Natural killer cell treated with Interleukin-12 subunit alpha and Interleukin-12 subunit beta and Interleukin-15 and Interleukin-18, amount 100 ng/mL, for 72 hours (primary cell): Measurements from ENCODE around the gene COL4A2. TPM values are rescaled to one million over a fixed set of nuclear protein-coding genes. Genes with fewer than 3 reads are reported as not detected.

Source experiments
- ATAC-seq, 2 donors: fragments of 150-1000 bp; cut with Tn5 transposase in 1 of 2; sonication (Bioruptor Pico), chemical (Tn5 transposase) in 1 of 2; 2 replicates each; pipeline ENCODE4 v1.10.0; 2021
- DNase-seq: peaks from one replicate; pipeline ENCODE4 v3.0.0; 2022; ENCODE audit warnings: low spot score
- H3K27ac Mint-ChIP-seq, 2 donors: 1 replicate in 1 of 2; 2 replicates in 1 of 2; pipeline ENCODE4 v1.8.0; 2022; ENCODE audit warnings: mixed read lengths in 2 of 2, mild to moderate bottlenecking in 1 of 2, moderate library complexity in 1 of 2
- H3K27me3 Mint-ChIP-seq, 2 donors: 1 replicate in 1 of 2; 2 replicates in 1 of 2; pipeline ENCODE4 v1.8.0; 2022; ENCODE audit warnings: mixed read lengths in 2 of 2
- H3K36me3 Mint-ChIP-seq: one replicate; pipeline ENCODE4 v1.8.0; 2022; ENCODE audit warnings: mixed read lengths
- H3K4me1 Mint-ChIP-seq, 2 donors: 1 replicate in 1 of 2; 2 replicates in 1 of 2; pipeline ENCODE4 v1.8.0; 2022; ENCODE audit warnings: low read depth in 2 of 2, mixed read lengths in 2 of 2, mild to moderate bottlenecking in 1 of 2
- H3K4me3 Mint-ChIP-seq: one replicate; pipeline ENCODE4 v1.8.0; 2022; ENCODE audit warnings: mixed read lengths
- H3K9me3 Mint-ChIP-seq: 2 replicates; pipeline ENCODE4 v1.8.0; 2022; ENCODE audit warnings: mixed read lengths
- total RNA-seq, 2 donors: library from RNA; stranded (reverse); gene quantifications; one replicate each; pipeline ENCODE4 v1.2.3, GENCODE V29; 2022

Gene COL4A2
- total RNA-seq, 2 donors from 2014 or later, result not detected

DNA sequence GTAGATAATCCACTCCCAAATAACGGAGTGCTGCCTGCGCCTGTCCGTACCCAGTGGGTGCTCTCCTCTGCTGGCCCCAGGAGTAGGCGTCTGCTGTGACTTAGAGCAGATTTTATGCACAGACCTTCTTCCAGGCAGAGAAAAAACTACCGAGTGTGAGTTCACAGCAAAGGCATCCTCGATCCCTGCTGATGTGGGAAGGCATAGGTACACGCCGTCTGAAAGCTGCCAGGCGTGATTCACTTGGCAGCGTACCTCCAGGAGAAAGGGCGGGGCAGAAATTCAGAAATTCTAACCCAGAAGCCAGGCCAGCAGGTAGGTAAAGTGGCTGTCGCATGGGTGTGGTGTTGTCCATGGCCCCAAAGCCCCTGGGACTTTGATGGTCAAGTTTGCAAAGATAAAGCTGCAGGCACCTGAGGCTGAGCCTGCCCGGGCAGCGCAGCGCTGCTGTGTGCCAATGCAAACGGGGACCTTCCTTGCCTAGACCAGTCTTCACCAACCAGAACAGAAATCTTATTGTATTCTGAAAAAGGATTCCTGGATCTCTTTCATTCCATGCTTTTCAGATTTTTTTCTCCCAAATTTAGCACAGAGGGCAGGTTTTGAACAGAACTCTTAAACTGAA, 36.3 kb downstream of the COL4A2 start:
- no peaks in the 10 kb centered on the region for H3K9me3 Mint-ChIP-seq
- no peak for ATAC-seq
- H3K4me3 Mint-ChIP-seq, result no peak overlapping the region
- peaks cover 14 to 33% of the 10 kb centered on the region in 2 donors for H3K27me3 Mint-ChIP-seq
- no peaks in the 10 kb centered on the region for H3K36me3 Mint-ChIP-seq
- peaks cover 17 to 18% of the 10 kb centered on the region in 2 donors for H3K4me1 Mint-ChIP-seq
- no peak overlapping the region for H3K27ac Mint-ChIP-seq
- DNase-seq, result no peak

DNA sequence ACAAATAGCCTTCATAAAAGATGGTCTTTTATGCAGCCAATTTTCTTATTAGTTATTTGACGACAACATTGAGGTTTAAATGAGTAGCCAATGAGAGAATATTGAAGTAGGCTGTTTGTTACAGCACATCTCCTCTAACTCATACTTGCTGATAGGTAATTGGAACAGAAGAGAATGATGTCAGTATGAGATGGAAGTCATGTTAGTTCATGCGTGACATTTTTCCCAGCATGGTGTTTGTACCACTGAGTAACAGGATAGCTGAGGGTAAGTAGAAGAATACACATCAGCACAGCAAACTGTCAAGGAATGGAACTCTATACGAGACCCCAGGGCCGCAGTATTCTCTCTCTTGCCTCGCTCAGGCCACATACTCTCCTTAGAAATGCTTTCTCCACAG, 37.2 kb downstream of the COL4A2 start:
- DNase-seq (no peak), ATAC-seq (no peak)
- Mint-ChIP-seq H3K4me1 (peaks cover 17 to 18% of the 10 kb centered on the region in 2 donors), H3K36me3 (no peaks in the 10 kb centered on the region), H3K4me3 (no peak overlapping the region), H3K9me3 (no peaks in the 10 kb centered on the region), H3K27ac (no peak overlapping the region), H3K27me3 (peaks cover 8 to 24% of the 10 kb centered on the region in 2 donors)

DNA sequence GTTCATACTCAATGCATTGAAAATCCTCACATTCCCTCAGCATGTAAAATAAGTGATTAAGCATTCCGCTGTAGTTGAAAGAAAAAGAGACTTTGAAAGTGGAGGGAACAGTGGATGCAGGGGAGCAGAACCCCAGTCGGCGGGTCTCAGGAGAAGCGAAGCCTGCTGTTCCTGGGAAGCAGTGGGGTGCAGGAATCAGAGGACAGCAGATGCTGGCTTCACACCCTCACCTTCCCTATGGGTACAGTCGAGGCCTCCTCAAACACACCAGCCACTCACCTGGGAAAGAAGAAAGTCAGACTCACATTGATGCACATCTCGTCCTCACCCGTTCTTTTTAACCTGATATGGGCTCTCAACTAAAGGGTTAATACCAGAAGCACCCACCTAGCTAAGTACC, 38.2 kb downstream of the COL4A2 start:
- no peak for DNase-seq
- H3K36me3 Mint-ChIP-seq, result no peaks in the 10 kb centered on the region
- no peaks in the 10 kb centered on the region for H3K9me3 Mint-ChIP-seq
- peaks cover 6 to 19% of the 10 kb centered on the region in 2 donors for H3K27me3 Mint-ChIP-seq
- H3K27ac Mint-ChIP-seq, result no peak overlapping the region
- H3K4me1 Mint-ChIP-seq, result peaks cover 14 to 16% of the 10 kb centered on the region in 2 donors
- H3K4me3 Mint-ChIP-seq, result no peak overlapping the region
- ATAC-seq, result no peak

DNA sequence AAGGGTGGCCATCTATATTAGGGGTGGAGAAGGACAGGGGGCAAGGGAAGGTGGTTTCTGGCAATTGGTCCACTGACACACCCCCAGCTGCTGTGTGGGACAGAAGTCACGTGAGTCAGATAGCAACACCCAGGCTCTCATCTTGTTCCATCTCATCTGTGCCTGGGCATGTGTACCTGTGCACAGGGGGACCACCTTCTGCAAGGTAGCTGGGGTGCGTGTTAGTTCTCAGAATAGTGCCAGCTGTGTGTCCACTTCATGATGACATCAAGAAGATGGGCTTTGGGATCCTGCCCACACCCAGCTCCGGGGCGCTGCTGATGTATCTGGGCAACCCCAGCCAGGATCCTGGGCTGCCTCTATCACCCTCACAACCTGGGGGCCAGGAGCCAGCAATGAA, 38.6 kb downstream of the COL4A2 start:
- Mint-ChIP-seq H3K27ac (no peak overlapping the region), H3K9me3 (no peaks in the 10 kb centered on the region), H3K27me3 (peaks cover 5 to 18% of the 10 kb centered on the region in 2 donors), H3K4me3 (no peak overlapping the region), H3K36me3 (no peaks in the 10 kb centered on the region), H3K4me1 (peaks cover 10 to 12% of the 10 kb centered on the region in 2 donors)
- ATAC-seq (no peak), DNase-seq (no peak)

DNA sequence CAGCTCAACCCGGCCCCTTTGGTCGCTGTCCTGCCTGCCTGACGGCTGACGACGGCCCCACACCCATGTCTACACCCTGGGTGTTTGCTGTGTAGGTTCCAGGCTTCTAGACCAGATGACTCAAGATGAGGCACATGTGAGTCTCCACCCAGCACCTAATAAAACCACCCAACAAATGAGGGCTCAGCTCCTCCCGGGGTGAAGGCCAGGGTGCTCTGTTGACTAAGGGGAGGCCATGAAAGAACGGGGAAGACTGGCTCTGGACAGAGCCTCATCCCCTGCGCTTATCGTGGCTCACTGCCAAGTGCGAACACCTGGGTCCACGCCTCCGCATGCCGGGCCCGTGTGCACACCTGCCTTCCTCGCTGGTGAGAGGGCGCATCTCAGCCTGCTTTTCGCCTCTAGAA, 39.6 kb downstream of the COL4A2 start:
- no peaks in the 10 kb centered on the region for H3K9me3 Mint-ChIP-seq
- peaks cover under 1 to 2% of the 10 kb centered on the region in 2 donors for H3K4me1 Mint-ChIP-seq
- ATAC-seq, result no peak
- H3K27ac Mint-ChIP-seq, result no peak overlapping the region
- DNase-seq, result no peak
- H3K27me3 Mint-ChIP-seq, result peaks cover 6 to 20% of the 10 kb centered on the region in 2 donors
- no peaks in the 10 kb centered on the region for H3K36me3 Mint-ChIP-seq
- H3K4me3 Mint-ChIP-seq, result no peak overlapping the region

DNA sequence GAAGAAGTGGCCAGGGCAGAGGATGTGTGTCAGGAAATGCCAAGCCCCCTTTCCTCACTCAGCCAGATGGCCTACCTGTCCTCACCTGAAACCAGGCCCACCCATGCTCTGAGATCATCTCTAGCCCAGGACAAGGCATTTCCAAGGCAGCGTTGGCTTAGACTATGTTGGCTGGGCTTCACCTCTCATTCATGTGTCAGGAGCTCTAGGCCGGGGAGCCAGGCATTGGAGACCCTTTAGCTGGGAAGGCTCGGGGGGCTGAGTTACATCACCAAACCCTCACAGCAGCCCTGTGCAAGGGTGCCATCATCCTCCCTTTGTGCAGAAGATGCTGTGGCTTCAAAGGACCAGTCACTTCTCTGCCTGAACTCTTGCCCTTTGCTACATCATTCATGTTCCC, 40.0 kb downstream of the COL4A2 start:
- Mint-ChIP-seq H3K27ac (no peak overlapping the region), H3K4me3 (no peak overlapping the region), H3K27me3 (peaks cover 4 to 24% of the 10 kb centered on the region in 2 donors), H3K9me3 (no peaks in the 10 kb centered on the region), H3K36me3 (no peaks in the 10 kb centered on the region), H3K4me1 (no peaks in the 10 kb centered on the region)
- ATAC-seq (no peak), DNase-seq (no peak)

DNA sequence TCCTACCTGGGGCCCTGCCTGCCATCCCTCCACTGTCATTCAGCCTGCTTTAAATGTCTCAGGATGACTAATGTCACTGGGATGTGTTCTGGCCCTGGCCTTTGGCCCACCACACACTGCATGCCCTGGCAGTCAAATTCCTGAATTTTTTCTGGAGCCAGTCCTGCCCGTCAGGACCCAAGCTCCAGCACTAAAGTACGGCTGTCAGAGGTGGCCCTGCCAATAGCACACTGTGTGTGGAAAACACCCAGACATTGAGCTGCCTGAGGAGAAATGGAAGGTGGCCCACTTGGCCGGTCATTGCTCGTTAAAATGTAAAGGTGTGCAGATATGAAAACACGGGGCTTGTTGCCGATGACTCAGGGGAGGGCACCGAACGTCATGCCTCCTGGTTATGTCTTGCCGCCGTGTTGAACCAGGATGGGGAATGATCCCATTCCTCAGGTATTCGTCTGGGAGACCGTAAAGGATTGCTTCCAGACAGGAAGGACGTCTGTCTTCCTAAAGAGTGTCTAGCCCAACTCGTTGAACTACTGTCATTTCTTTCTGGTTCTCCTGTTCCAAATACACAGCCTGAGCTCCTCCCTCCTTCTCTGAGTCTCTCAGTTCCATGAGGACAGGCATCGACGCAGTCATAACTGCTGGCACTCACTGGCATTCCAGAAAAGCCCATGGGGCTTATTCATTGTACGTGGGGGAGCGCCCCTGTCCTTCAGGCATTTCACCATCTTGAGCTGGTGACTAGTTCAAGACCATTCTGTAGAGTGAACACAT, 40.6 kb downstream of the COL4A2 start:
- no peaks in the 10 kb centered on the region for H3K36me3 Mint-ChIP-seq
- no peak overlapping the region for H3K27ac Mint-ChIP-seq
- peaks cover 4 to 27% of the 10 kb centered on the region in 2 donors for H3K27me3 Mint-ChIP-seq
- ATAC-seq, result no peak
- H3K4me1 Mint-ChIP-seq, result no peaks in the 10 kb centered on the region
- H3K9me3 Mint-ChIP-seq, result no peaks in the 10 kb centered on the region
- no peak overlapping the region for H3K4me3 Mint-ChIP-seq
- DNase-seq, result no peak

DNA sequence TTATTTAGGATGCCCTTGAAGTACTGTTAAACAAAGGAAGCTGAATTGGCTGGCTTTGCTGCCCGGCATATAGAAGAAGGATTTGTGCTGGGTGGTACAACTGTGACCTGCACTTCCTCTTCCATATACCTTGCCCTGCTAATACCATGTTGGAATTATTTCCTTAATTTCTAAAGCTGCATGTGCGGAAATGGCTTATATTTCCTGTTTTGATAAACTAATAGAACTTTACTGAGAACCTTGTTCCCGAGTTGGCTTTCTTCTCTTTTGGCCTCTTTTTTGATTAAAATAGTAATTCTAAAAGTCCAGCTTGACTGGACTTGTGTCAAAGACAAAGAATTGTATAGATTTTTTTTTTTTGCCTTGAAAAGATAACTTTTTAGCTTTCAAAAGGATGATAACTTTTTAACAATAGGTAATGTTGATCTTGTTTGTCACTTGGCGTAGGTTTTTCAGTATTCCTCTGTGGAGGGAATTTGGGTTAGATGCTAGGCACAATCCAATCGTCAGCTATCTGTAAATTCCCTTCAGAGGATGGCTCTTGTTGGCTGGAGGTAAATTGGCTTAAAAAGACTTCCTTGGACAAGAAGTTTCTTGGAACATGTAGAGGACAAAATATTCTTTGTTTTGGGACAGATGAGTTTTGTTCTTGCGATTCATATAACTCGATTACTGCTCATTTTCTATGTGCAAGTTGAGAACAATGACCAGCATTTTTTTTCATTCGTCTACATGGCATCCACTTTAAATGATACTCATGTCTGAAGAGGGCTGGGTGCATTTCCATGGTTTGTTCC, 41.4 kb downstream of the COL4A2 start:
- DNase-seq (no peak), ATAC-seq (no peak)
- no peak overlapping the region for H3K4me3 Mint-ChIP-seq
- no peaks in the 10 kb centered on the region for H3K4me1 Mint-ChIP-seq
- no peaks in the 10 kb centered on the region for H3K9me3 Mint-ChIP-seq
- peaks cover 4 to 27% of the 10 kb centered on the region in 2 donors for H3K27me3 Mint-ChIP-seq
- no peak overlapping the region for H3K27ac Mint-ChIP-seq
- no peaks in the 10 kb centered on the region for H3K36me3 Mint-ChIP-seq

DNA sequence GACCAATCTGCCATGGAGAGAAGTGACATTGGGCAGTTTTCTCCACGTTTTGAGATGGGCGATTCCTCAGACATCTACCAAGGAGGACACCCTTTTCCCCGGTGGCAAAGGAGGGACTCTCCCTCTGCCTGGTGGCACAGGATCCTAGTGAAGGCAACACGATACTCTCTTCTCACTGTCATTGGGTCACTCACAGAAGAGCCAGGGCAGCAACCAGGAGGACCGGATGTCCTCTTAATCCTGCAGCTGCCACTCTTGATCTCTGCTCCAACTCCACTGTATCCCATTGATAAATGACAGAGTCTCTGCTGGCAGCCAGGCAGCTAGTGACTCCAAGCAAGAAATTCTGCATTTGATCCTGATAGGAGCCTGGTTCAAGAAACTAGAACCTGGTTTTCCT, 42.2 kb downstream of the COL4A2 start:
- no peak overlapping the region for H3K27ac Mint-ChIP-seq
- H3K4me1 Mint-ChIP-seq, result no peaks in the 10 kb centered on the region
- DNase-seq (no peak), ATAC-seq (no peak)
- H3K4me3 Mint-ChIP-seq, result no peak overlapping the region
- H3K27me3 Mint-ChIP-seq, result peaks cover 4 to 27% of the 10 kb centered on the region in 2 donors
- no peaks in the 10 kb centered on the region for H3K9me3 Mint-ChIP-seq
- no peaks in the 10 kb centered on the region for H3K36me3 Mint-ChIP-seq

DNA sequence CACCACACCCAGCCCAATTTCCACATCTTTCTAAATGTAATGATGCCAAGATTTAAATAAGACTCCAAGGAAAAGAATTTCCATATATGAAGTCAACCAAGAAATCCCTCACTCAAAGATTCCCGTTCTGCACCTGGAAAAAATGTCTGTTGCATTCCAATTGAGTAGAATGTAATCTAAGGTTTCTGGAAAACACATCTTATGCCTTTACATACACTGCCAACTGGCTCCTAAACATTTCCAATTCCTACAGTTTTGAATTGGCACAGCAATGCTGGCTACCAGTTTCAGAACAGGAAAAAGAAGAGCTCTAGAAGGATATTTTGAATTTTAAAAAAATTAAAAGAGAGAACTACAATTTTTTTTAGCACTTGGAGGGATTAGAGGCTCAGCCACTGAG, 43.0 kb downstream of the COL4A2 start:
- Mint-ChIP-seq H3K36me3 (no peaks in the 10 kb centered on the region), H3K27ac (no peak overlapping the region), H3K4me1 (no peaks in the 10 kb centered on the region), H3K9me3 (no peaks in the 10 kb centered on the region), H3K4me3 (no peak overlapping the region), H3K27me3 (peaks cover 4 to 21% of the 10 kb centered on the region in 2 donors)
- ATAC-seq (no peak), DNase-seq (no peak)

DNA sequence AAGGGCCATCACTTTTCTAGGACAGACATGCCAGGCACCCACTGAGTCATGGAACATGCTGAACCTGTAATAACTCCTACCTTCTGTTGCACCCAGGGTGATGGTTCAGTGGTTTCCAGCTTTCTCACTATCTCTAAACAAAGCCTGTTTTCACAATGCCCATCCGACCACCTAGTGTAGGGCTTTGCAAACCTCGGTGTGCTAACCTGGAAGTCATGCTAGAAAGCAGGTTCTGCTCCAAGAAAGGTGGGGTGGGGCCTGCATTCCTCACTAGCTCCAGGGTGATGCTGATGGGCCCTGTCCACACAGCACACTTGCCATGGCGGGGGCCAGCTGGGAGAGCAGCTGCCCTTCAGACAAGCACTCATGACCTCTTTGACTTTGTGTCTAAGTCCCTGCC, 43.4 kb downstream of the COL4A2 start:
- Mint-ChIP-seq H3K4me3 (no peak overlapping the region), H3K36me3 (no peaks in the 10 kb centered on the region), H3K9me3 (no peaks in the 10 kb centered on the region), H3K4me1 (no peaks in the 10 kb centered on the region), H3K27ac (no peak overlapping the region), H3K27me3 (peaks cover 4 to 20% of the 10 kb centered on the region in 2 donors)
- ATAC-seq, result no peak
- DNase-seq, result no peak

DNA sequence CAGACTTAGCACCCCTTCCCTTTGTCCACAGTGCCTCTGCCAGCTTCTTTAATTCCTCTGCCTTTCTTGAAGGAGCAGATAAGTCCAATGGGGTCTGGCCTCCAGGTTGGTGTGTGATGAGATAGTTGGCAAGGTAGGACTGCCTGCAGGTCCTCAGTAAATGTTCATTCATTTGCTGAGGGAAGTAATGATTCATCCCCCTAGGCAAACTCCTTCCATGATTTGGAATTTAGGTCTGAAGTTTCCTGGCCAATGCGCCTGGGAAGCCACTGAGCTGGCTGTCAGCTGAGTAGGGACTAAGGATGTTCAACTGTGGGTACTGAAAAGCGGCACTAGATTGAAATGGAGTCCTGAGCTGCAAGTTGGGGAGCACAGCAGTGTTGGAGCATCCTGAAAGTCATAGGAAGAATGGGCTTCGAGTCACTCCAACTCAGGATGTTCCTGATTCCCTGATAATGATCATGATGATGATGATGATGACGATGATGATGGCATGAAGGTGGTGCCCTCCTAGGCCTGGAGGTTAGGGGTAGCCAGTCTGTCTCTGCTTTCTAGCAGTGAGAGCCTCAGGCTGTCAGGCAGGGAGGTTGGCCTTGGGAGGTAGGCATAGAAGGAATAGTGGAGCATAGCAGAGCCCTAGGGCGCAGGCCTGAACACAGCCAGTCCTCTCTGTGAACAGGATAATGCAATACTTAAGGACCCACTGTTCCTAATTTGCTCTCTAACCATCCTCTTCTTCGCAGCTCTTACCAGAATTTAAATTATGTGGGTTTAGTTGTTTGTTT, 44.7 kb downstream of the COL4A2 start:
- H3K4me3 Mint-ChIP-seq, result no peak overlapping the region
- no peaks in the 10 kb centered on the region for H3K36me3 Mint-ChIP-seq
- H3K4me1 Mint-ChIP-seq, result no peaks in the 10 kb centered on the region
- no peaks in the 10 kb centered on the region for H3K9me3 Mint-ChIP-seq
- H3K27ac Mint-ChIP-seq, result no peak overlapping the region
- DNase-seq, result no peak
- peak in 1 of 2 donors; percentile 40 for ATAC-seq
- peaks cover 4 to 20% of the 10 kb centered on the region in 2 donors for H3K27me3 Mint-ChIP-seq

DNA sequence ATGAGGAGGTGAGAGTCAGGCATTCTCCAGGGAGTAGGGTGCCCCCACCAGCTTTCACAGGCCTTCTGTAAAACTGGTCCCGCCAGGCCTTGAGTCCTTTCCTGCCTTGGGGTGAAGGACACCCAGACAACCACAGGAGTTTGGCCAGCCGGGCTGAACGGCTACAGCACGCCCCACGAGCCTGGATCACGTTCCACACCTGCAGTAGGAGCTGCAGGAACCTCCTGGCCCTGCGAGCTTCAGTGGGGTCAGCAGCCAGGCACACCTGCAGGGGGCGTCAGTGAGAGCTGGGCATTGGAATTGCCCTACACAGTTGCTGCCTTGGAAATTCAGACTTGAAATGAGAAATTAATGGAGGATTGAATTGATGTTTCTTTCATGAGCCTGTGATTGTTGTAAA, 45.7 kb downstream of the COL4A2 start:
- H3K4me1 Mint-ChIP-seq, result no peaks in the 10 kb centered on the region
- no peak for ATAC-seq
- no peaks in the 10 kb centered on the region for H3K36me3 Mint-ChIP-seq
- no peaks in the 10 kb centered on the region for H3K9me3 Mint-ChIP-seq
- H3K27ac Mint-ChIP-seq, result no peak overlapping the region
- no peak for DNase-seq
- no peak overlapping the region for H3K4me3 Mint-ChIP-seq
- peaks cover 4 to 20% of the 10 kb centered on the region in 2 donors for H3K27me3 Mint-ChIP-seq
